RWPE1 (cell line): ENCODE measurements around the gene SLC39A12.

Experiments used
- CTCF ChIA-PET: fragments of 350-600 bp; sonication (Branson Sonifier 250); formaldehyde crosslinking; extraction: SDS; loops from one replicate; lab custom pipeline; 2021; lab: Yijun Ruan, JAX
- POLR2A ChIA-PET: fragments of 400-600 bp; formaldehyde crosslinking; extraction: SDS; loops from one replicate; lab custom pipeline; 2020; ENCODE audit warnings: antibody characterized with exemption; ENCODE audit not compliant: low non-redundant PET; lab: Yijun Ruan, JAX
- DNase-seq: peaks from one replicate; pipeline ENCODE4 v3.0.0; 2012; ENCODE audit warnings: low spot score
- H3K27ac ChIP-seq: fragments of 450-650 bp; 2 replicates; pipeline ENCODE4 v1.5.1; 2017
- TF ChIP-seq, protein P1 (sequence below): fragments of 450-650 bp; conservative IDR thresholded peaks from 2 replicates; pipeline ENCODE4 v1.5.1; 2017; ENCODE audit warnings: low read depth, mild to moderate bottlenecking

The SLC39A12 gene

DNA sequence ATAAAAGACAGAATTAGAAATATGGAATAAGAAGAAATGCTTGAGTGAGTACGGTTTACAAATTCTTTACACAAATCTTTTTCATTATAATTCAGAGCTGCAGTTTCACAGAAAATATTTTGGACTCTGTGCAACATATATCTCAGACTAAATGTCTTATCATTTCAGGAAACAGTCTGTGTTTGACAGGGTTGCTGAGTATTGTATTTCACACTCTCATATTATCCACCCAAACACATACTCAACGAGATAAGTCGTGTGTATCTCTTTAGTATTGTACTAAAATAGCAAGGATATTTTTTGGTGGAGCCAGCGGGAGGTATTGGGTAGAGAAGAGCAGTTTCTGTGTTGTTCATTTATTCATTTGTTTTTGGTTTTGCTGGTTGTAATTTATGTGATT, 39.0 kb upstream of the SLC39A12 start:
- no peak for DNase-seq
- ChIA-PET POLR2A (no interaction called here), CTCF (no interaction called here)
- TF ChIP-seq, protein P1, sequence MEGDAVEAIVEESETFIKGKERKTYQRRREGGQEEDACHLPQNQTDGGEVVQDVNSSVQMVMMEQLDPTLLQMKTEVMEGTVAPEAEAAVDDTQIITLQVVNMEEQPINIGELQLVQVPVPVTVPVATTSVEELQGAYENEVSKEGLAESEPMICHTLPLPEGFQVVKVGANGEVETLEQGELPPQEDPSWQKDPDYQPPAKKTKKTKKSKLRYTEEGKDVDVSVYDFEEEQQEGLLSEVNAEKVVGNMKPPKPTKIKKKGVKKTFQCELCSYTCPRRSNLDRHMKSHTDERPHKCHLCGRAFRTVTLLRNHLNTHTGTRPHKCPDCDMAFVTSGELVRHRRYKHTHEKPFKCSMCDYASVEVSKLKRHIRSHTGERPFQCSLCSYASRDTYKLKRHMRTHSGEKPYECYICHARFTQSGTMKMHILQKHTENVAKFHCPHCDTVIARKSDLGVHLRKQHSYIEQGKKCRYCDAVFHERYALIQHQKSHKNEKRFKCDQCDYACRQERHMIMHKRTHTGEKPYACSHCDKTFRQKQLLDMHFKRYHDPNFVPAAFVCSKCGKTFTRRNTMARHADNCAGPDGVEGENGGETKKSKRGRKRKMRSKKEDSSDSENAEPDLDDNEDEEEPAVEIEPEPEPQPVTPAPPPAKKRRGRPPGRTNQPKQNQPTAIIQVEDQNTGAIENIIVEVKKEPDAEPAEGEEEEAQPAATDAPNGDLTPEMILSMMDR = no peak
- H3K27ac ChIP-seq = no peak overlapping the region

DNA sequence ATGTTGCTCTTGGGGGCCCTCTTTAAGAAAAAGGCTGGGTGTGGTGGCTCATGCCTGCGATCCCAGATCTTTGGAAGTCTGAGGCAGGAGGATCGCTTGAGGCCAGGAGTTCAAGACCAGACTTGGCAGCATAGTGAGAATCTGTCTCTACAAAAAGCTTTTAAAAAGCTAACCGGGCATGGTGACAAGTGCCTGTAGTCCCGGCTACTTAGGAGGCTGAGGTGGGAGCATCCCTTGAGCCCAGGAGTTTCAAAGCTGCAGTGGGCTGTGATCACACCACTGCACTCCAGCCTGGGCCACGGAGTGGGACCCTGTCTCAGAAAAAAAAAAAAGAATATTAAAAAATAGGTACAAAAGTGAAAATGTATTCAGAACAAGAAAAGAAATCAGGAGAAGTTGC, 38.1 kb upstream of the SLC39A12 start:
- no peak overlapping the region for H3K27ac ChIP-seq
- TF ChIP-seq, protein P1 = no peak
- ChIA-PET CTCF (no interaction called here), POLR2A (no interaction called here)
- DNase-seq = no peak

DNA sequence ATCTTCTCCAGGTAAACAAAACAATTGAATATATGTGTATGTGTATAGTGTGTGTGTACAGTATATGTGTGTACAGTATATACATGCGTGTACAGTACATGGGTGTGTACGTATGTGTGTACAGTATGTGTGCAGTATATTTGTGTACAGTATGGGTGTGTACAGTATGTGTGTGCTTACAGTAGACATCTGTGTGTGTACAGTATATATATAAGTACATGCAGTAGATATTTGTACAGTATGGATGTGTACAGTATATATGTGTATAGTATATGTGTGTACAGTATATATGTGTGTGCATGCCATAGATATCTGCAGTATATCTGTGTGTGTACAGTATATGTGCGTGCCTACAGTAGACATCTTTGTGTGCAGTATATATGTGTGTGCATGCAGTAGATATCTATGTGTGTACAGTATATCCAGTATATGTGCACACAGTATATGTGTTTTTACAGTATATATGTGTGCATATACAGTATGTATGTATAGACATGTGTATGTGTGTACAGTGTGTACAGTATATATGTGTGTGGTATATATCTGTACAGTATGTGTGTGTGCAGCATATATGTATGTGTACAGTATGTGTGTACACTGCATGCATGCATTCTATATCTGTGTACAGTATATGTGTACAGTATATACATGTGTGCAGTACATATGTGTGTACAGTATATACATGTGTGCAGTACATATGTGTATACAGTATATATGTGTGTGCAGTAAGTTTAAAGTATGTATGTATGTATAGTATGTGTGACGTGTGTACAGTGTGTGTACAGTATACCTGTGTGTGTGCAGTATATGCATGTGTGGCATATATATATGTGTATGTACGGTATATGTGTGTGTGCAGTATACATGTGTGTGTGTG, 37.3 kb upstream of the SLC39A12 start:
- POLR2A ChIA-PET = no interaction called here

DNA sequence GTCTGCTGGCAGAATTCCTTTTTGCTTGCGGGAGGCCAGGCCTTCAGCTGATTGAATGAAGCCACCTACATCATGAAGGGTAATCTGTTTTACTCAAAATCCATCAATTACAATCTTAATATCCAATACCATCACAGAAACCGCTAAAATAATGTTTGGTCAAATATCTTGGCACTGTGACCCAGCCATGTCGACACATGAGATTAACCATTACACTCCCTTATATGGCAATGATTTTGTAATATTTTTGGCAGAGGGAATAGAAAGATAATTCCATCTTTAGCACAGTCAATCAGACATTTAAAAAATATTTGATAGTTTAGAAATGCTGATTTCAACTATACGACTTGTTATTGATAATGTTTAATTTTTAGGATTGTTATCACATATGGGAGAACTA, 36.5 kb upstream of the SLC39A12 start:
- ChIA-PET POLR2A (no interaction called here), CTCF (no interaction called here)
- no peak for DNase-seq
- TF ChIP-seq, protein P1 = no peak
- no peak overlapping the region for H3K27ac ChIP-seq

More for the DNA sequence above, 37.3 kb upstream of the SLC39A12 start:
- H3K27ac ChIP-seq = no peak overlapping the region
- no peak for DNase-seq
- TF ChIP-seq, protein P1 = no peak
- CTCF ChIA-PET = no interaction called here

DNA sequence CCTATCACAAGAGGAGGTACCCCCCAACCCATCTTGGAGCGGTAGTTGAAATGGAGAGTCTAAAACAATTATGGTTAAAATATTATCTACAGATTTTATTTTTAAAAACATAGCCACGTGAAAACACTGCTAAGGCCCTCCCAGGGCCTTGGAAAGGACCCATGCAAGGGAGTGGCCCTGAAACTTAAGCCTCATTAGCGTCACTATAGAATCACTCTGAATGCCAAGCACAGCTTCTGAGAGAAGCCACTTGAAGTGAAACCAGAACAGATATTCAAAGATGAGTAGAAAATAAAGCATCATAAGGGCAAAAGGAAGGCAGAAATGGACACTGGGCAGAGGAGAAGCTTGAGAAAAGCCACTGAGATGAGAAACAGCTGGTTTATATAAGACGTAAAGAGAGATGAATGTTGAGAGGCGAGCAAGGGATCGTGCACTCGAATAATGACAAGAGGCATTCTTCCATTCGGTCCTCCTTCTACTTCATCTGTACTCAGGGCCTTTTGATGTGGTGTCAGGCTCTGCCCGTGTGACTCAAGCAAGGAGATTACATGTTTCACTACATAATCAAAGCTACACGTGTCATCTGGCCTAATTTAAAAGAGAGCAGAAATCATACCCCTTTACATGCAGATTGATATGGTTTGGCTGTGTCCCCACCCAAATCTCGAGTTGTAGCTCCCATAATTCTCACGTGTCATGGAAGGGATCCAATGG, 33.4 kb upstream of the SLC39A12 start:
- ChIA-PET POLR2A (no interaction called here), CTCF (interaction anchor here (0.6 kb wide), 1 partner anchor 40 kb away, joined by 3 read pairs; no protein-coding TSS in a partner anchor)
- H3K27ac ChIP-seq = no peak overlapping the region
- DNase-seq = no peak
- TF ChIP-seq, protein P1 = no peak

DNA sequence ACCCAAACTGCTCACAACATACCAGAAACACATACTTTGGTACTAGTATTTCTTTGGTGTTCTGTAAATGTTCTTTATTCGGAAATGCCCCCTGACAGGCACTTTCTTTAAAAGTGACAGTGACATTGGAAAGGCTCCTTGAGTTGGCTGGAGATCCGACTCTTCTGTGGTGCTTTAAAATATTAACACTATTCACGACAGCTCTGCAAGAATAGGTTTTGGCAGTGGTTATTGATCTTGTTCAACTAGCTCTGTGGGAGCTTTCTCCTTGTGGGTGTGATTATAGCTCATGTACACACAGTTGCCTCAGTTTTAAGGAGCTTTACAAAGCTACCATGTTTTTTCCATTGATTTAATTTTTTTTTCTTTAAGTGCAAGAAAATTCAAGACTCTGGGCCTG, 30.3 kb upstream of the SLC39A12 start:
- ChIA-PET CTCF (no interaction called here), POLR2A (no interaction called here)
- DNase-seq = no peak
- TF ChIP-seq, protein P1 = no peak
- H3K27ac ChIP-seq = no peak overlapping the region
